Activated effector memory CD4-positive, alpha-beta T cell treated with Interleukin-2 at 50 U/mL for 16 hours (primary cell): ENCODE measurements around the gene DDR2.

Experiments used
- DNase-seq: peaks from one replicate; pipeline ENCODE4 v3.0.0-alpha.2; 2020

DDR2 gene

DNA sequence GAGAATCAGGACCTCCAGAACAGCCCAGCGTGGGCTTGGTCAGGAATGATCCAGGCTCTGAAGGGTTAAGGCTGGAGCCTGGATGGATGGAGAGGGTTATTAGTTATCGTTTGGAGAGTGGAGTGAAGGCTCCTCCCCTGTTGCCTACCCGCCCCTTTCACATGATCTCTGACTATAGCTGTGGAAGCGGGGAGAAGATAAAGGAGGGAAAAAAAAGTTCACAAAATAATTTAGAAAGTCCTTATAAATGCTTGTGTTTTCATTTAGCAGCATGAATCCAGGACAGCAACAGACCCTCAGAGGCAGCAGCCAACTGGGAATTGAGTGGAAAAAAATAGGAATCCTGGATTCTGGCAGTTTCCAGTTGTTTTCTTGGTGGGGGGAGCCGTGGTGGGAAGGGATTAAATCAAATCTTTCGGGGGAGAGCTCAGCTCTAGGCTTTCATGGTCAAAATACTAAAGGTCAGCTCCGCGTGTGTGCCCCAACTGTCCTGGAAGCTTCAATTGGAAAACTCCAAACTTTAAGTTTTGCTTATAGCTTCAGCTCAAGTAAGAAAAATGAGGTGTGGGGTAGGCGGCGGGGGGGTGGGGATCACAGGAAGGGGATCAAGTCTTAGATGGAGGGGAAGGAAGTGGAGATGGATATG is 595 bp upstream of the DDR2 start:
- DNase-seq = no peak

DNA sequence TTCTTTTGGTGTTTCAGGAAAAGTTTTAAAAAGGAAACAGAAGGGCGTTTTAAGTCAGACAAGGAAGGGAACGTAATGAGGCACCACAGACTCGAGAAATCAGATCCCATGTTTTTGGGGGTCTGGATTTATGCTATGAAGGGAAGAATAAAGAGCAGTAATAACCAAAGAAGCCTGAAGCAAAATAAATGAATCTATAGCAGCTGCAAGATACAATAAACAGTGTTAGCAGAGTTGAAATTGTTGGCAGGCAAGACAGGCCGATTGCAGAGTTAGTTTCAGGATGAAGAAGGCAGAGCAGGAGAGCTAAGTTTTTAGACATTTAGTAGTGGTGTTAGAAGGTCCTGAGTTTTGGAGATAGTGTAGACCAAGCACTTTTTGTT is 425 bp downstream of the DDR2 start:
- no peak for DNase-seq

DNA sequence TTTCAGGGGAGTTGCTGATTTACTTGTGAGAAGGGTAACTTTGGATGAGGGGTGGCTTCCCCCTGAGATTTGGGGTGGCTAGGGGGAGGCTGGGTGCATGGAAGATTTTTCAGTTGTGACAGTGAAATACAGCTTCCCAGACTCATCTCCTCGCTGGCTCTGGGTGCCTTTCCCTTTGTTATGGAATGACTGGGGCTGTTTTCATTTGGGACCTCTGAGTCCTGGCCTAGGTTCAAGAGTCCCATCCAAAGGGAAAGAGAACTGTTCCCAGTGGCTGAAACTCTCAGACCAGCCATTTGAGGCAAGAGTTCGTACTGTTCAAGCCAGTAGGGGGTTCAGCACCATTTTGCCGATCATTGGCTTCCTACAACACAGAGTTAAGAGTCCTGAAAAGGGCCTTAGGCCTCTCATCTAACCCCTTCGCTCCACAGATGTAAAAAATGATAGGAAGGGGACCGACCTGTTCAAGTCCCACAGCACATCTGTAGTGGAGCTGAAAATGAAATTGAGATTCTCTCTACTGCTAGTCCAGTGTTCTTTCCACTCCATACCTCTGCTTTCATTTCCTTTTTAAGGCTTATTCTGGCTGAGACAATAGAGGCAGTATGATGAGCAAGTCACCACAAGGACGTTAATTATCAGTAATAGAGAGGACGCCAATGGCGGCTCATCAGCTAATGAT is 958 bp downstream of the DDR2 start:
- no peak for DNase-seq

DNA sequence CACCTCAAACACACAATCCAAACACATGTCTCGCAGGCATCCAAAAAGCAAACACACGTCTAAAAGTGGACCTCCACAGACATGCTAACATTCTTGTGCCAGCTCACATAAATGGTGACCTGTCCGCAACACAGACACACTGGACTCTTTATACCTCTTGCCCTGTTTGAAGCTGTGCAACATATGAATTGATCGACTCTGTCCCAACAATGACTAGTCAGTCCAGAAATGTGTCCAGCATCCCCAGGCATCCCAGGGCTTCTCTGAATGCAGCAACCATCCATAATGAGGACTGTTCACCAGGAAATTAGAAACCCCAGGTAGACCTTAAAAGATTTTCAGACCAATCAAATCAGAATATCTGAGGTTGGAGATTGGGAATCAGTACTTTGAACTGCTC is 3.2 kb downstream of the DDR2 start:
- DNase-seq = no peak

DNA sequence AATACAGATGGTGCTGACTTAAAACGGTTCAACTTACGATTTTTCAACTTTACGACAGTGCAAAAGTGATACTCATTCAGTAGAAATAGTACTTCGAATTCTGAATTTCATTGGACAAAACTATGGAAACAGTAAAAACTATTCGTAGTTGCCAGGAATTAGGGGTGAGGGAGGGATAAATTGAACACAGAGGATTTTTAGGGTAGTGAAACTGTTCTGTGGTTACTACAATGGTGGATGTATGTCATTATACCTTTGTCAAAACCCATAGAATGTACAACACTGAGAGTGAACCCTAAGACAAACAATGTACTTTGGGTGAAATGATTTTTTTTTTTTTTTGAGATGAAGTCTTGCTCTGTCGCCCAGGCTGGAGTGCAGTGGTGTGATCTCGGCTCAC is 7.5 kb downstream of the DDR2 start:
- DNase-seq = no peak

DNA sequence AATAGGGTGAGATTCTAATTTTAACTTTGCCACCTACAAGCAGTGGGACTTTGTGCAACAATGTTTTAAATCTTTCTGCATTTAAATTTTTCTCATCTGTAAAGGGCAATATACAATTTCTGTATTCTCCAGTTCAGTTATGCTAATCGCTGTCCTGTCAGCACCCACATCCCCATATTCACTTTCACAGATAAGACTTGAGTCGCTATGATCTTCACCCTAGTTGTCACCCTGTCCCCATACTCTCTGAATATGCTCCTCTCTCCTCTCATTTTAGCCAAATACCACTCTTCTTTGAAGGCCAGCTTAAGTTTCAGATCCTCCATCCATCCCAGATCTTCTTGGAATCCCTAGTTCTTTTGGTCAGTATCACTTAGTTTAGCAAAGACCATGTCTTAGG is 8.8 kb downstream of the DDR2 start:
- DNase-seq = no peak

DNA sequence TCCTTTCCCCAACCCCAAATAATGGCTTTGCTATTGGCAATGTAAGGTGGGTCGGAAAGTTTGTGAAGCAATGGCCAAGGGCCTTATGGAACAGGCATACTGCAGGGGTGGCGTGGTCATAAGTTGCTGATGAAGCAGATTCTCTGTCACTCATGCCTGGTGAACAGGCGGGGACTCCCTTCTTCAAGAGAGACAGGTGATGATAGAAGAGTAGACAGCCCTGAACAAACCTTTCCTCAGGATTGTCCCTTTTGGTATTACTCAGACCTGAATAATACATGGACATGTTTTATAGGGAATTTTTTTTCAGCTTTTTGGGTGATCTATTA is 12.7 kb downstream of the DDR2 start:
- DNase-seq = no peak

DNA sequence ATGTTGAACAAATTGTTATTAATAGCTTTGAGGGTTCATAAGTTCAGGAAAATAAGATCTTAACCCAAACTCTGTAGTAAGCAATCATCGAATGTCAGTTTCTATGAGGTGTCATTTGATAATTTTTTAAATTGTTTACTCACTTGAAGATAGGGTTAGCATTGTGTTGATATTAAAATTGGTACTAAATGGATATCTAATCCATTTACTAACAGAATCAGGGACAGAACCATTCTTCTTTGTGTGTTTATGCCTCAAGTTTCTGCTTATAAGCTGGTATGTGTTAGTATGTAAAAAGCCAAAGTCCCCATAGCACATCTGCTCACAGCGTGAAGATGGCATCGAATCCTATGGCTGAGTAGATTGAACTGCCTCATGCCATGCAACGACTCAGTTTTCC is 13.4 kb downstream of the DDR2 start:
- no peak for DNase-seq

DNA sequence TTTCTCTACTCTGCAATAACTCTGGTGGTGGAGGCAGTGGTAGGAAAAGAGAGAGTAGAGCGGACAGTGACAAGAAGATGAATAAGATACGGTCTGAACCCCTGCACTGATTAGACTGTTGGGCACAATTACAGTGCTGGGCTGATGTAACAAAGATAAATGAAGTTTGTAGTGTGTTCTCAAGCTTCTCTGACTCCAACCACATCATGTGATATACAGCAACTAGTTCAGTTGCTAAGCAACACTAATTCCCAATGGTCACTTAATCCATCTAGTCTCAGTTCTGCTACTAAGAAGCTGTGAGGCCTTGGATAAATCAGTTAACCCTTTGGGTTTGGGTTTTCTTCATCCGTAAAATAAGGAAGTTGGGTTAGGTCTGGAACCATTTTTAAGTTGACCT is 17.3 kb downstream of the DDR2 start:
- DNase-seq = no peak

DNA sequence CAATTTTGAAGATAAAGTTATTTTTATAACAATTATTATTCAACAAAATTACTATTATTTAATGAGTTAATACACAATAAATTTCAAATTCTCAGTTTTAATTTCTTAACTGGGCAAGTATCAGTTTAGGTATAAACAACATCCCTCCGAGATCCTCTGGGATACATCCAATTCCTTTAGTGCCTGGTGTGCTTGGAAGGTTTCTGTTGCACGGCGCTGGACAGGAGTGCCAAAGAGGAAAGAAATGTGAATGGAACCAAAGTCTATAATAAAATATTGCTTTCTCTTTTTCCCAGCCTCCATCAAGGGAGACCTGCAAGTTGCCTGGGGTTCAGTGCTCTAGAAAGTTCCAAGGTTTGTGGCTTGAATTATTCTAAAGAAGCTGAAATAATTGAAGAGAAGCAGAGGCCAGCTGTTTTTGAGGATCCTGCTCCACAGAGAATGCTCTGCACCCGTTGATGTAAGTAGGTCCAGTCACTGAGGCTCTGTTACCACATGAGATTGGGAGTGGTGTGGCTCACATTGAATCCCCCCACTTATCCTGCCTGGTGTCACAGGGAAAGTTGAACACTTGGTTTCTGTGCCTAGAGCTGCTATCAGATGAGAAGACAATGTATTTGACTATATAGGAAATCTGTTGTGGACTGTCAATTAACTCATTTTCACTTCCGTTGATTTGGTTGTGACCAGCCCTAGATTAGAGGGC is 22.8 kb downstream of the DDR2 start:
- no peak for DNase-seq

DNA sequence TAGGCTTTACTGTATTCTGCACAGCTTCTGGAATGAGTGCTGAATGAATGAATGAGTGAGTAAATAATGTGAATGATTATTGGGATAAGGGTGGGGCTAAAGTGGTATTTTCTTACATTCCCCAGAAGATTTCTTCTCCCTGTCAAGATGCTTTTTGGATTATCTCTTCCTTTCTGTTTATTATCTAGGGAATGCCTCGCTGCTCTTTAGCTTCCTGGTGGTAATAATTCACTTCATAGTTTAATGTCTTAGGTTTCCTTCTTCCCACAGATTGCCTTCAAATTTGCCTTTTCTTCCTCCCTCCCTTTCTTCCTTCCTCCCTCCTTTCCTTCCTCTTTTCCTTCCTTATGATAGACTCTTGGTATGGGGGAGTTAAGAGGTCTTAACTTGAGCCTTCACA is 24.0 kb downstream of the DDR2 start:
- DNase-seq = no peak

DNA sequence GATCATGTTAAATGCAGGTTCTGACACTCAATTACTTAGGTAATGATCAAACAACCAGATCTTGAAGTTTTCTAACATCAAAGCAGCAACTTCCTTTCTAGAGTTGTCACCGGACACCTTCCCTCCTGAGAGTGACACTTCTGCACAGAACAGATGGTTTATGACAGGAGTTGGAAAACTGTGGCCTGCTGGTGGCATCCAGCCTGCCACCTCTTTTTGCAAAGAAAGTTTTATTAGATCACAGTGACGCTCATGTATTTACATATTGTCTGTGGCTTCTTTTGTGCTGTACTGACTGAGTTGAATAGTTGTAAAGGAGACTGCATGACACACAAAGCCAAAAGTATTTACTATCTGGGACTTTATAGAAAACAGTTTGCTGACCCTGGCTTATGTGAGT is 28.3 kb downstream of the DDR2 start:
- no peak for DNase-seq

DNA sequence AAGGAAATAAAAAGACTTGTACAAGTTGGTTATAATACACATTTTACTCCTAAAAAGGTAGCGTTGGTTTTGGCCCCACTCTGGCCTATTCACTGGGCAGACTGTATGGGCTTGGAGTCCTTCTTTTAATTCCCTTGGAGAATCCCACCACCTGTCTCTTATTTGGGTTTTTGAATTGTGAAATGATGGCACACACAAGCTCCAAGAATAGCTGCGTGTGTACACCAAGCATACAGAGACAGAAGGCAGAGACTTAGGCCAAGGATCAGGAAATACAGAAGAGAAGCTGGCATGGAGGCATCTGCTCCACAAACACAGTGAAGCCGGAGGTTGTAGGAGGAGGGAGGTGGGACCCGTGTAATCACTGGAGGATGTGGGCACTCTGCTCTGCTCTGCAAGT is 29.1 kb downstream of the DDR2 start:
- no peak for DNase-seq

DNA sequence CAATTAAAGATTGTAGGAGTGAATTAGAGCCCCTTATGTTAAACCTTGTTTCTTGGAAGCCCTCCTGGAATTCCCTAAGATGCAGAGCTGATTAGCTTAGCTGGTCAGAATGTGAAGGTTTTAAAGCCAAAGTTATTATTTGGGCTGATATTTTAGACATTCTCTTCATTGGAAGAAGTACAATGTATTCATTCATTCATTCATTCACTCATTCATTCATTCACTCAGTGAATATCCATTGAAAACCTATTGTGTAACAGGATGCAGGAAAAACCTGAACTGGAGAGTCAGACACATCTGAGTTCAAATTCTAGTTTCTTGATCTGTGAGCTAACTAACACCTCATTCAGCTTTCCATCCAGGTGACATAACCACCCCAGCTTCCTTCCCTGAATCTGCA is 29.7 kb downstream of the DDR2 start:
- DNase-seq = no peak

DNA sequence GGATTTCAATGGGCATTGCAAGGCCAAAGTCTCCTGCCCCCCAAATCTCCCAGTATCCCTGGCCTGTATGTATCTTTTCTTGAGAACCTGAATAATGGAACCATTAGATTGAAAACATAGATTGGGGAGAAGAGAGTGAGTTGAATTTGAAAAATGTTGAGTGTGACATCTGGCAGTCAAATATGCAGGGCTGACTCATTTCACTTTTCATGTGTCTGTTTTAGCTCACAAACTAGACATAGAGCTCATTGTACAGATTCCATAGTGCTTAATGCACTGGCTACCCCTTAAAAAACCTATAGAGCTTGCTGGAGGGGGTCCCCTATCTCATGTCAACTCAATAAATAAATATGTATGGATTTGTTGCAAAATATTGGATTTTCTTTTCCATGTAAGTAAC is 30.8 kb downstream of the DDR2 start:
- no peak for DNase-seq

DNA sequence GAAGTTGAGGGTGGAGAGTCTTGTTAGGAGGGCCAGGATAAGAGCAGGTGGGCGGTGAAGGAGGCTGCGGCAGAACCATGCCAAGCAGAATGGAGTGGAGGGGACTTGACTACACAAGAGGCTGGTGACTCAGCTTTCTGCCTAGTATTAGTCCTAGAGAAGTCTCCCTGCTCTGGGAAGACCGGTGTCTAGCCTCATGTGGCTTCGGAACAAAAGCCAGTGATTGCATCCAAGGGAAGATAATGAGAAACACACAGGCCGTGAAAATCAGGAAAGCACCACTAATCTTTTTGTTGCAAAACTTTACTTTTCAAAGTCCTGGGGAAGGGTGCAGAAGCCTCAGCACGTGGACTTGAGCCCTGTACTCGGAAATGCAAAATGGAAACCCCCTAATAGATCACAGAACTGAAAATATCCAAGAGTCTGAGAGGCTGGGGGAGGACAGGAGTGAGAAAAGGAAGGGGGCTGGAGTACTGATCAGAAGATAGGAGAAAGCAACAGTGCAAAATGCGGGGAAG is 31.4 kb downstream of the DDR2 start:
- no peak for DNase-seq

DNA sequence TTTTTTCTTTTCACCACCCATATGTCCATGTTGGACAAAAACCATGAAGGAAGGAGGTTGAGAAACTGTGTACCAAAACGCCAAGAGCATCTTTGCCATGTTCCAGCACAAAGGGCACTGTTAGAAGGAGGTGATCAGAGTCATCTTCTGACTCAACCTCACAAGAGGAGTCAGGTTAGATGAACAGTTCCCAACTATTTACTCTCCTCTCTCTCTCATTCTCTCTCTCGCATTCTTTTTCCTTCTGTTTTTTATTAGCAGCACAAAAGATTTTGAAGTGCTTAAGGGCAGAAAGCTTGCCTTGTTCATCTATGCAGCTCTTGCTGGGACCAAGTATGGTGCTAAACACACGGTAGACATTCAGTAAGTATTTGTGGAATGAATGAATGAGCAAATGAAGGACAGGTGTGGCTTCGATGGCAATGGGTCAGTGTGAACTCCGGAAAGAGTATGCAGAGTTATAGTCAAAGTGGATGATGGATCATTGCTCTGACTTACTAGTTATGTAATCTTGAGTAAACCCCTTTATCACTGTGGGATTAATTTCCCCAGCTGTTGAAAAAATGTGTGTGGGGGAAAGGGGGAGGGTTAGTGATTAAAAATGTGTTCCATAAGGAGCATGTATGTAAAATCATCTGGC is 33.9 kb downstream of the DDR2 start:
- no peak for DNase-seq

DNA sequence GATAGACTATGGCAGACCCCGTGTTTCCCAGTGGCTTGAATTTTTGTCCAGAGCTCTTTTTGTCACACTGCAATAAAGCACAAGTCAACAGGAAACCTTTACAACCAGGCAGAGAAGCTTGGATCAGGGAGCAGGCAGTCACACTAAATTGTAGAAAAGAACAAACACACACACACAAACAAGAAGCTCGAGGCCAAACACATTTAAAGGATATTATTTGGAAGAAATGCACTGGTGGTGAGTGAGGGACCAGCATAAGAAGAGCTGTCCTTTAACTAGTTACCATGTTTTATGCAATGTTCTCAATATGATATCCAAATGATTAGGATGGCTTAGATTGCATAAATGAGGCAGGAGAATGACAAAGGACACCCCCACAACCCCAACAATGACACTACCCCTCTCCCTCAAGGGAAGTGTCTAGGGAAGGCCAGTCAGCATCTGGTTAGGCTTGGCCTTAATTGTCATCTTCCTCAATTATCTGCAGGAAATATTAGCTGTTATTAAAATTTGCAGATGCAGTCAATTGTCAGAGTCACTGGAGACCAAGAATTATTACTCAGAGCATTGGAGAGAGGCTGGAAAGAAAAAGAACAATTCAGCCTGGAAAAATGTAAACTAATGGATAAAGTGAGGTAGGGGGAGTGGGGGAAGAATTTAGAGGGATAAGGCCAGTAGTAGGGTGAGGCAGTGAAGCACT is 35.3 kb downstream of the DDR2 start:
- DNase-seq = no peak

DNA sequence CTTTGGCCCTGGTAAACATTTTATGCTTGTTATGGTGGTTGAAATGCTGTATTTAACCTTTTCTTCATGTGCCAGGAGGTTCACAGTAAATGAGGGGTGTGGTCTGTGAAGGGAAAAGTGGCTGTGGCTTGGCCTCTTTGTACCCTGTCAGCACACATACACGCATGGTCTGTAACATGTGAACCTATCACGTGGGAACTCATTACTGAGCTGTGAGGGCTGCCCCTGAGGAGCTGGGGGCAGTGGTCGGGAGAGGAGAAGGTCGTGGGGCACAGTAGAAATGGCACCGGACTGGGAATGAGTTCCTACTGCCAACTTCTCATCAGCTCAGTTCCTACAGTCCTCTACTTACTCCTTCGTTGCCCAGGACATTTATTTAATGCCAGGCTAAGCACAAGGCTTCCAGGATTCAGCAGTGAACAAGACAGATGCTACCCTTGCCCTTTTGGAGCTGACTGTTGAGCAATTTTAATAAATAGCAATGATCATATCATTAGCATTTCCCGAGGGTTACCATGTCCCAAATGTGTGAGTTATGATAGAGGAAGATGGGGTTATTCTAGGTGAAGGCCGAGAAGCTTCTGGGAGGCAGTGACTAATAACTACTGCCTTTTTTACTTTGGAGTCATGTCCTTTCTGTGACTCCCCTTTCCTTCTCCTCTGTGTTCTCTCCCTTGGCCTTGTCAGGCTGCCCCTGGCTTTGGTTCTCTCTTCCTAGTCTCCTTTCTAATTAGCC is 38.8 kb downstream of the DDR2 start:
- DNase-seq = no peak

DNA sequence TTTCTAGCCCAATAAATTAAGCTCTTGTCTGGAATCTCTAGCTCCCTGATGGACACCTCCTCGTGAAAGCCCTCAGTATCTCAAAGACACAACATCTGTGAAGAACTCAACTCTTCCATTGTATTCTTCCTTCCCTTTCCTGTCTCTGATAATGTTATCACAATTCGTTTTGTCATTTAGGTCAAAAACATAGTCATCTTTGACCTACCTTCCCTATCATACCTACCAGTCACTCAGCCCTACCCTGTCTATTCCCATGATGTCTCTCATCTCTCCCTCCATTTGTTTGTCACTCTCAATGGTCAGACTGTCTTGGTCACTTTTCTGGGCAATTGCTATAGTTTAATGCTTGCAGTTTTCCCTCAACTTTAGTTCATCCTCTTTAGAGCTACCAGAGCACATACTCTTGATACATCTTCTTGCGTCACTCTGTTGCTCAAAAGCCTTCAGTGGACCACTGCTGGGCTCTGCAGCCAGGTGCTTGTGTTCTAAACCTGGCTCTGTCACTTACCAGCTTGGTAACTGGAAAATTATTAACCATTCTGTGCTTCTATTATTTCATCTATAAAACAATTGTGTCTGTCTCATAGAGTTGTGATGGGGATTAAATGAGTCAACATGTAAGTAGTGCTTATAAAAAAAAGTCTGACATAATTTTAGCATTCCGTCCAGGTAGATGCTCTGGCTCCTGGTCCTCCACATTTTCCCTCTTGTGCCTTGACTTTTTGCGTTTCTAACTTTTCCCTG is 39.6 kb downstream of the DDR2 start:
- DNase-seq = no peak

DNA sequence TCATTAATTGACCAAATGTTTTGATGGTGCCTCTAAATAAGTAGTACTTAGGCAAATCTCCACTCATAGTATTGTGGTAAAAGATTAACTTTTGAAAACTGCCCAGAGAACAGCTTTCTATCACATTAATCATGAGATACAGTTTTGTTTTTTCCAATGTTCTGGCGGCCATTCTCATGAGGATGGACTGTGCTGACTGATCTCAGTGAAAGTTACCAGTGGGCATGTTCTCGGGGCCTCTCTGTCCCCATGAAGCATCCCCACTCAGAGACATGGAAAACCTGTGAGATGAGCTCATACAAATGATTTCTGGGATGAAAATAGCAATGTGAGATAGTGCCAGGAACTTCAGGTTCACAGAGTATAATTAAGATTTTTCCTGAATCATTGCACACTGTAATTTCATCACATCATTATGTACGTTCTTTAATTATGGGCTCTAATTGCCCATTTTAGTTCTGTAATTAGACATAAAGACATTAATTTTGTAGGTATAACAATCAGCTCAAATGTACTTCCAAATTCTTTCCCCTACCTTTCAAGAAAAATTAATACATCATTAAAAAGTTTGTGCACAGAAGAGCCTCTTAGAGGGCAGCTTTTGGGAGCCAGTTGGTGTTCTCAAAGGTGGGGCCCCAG is 40.5 kb downstream of the DDR2 start:
- no peak for DNase-seq
